ENCODE data around the gene CCBE1.

GRCh38 chr18:59460072-59460420 is 237.2 kb downstream of the CCBE1 start:
- no peak for TF ChIP-seq POLR2AphosphoS5 (IDR thresholded peaks at IDR 0.05; ENCODE audit: low read depth, low read length)
- no peak for TF ChIP-seq POLR2A (IDR thresholded peaks at IDR 0.05; ENCODE audit: low read depth, low read length)
- TF ChIP-seq TAF1 (IDR thresholded peaks at IDR 0.05; ENCODE audit: borderline replicate concordance, low read depth, low read length): no peak

All from GM12892 (cell line).